Activated naive CD4-positive, alpha-beta T cell (primary cell): ENCODE measurements around the gene FABP6.

Experiments
- DNase-seq, 4 experiments: peaks; one replicate each; lab custom pipeline; 2025; lab: John Stamatoyannopoulos, UW

FABP6 gene

DNA sequence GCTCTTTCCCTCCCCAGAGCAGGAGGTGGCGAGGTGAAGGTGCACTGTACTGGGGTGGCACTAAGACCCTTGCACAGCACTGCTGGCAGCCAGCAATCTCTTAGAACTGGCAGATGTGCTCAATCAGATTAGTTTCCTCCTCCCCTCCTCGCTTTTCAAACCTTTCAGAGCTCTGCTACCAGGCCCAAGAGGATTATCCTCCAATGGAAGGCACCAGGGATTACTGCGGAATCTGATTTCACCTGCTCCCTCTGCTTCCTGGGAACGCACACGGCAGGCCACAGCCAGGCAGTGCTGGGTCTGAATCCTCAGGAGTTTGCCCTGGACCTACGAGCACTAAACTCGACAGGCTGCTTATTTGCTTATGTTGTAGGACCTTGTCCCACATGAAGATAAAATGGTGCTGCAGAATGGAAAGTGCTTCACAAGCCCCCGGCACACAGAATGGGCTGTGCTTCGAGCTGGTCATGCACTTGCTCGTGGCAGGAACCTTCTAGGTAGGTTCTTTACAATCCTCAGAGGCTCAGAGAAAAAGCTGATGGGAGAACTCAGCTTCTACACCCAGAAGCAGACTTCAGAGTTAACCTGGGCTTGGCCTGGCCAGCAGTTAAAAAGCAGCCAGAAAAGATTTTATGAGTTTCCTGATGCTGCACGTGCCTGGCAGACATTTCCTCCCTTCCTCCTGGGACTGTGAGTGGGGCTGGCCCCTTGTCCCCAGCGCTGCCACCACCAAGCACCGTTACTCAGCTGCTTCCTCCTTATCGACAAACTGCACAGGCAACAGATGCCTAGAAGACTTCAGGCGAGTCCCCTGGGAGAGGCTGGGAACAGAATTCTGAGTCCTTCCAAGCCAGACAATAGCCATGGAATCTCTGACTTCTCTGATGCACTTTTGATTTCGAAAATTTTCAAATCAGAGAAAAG is 33.1 kb downstream of the FABP6 start:
- no peak for DNase-seq

DNA sequence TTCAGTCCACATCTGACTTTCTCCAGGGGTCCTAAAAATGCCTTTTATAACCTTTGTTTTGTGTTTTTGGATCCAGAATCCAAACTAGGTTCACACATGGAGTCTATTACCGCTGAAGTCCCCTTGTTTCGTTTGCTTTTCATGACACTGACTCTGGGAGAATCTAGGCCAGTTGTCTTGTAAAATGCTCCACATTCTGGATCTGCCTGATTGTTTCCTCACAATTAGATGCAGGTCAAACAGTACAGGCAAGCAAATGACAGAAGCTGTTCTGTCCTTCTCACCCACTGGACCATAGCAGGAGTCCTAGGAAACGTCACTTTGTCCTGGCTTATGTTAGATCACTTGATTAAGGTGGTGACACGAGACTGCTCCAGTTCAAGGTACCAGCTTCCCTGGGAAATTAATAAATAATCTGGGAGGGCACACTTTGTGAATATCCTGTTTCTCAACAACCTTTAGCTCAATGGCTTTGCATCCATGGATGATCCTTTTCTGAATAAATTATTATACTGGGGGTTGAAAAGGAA is 34.1 kb downstream of the FABP6 start:
- DNase-seq = no peak

DNA sequence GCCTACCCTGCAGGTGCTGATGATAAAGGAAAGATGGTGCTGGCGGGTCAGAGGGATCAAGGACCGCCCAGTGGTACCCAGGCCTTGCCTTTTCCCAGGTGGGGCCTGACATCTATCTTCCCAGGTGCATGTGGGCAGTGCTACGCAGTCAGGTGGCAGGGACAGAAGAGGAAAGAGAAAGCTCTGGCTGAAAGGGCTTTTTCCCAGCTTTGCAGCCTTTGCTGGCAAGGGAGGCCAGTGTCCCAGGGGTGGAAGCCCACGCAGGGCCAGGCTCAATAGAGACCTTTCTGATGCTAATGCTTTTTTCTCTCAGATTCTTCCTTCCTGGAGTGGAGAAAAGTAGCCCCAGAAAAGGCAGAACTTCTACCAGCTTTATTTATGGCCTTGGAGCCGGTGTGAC is 36.7 kb downstream of the FABP6 start:
- DNase-seq = no peak

DNA sequence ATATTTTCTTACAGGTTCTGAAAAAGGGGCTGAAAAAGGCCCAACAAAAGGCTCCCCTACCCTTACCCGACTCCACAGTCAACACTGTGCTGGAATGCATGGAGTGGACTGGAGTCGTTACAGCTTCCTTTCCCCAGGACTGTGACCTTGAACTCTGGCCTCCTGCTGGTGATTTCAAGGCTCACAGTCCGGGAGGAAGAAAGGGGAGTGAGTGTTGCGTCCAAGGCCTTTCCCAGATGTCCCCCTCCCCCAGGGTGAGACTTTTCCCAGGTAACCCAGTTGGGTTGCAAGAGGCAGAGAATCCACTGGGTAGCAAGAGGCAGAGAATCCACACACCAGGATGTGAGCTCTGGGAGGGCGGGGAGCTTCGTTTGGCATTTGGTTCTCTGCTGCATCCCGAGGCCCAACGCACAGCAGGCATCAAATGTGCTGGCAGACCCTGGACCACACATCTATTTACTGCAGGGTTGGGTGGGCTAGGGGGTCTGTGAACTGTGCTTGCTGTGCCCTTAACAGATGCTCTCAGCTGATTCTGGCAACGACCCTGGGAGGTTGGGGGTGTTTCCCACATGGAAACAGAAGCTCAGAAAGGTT is 37.5 kb downstream of the FABP6 start:
- no peak for DNase-seq

DNA sequence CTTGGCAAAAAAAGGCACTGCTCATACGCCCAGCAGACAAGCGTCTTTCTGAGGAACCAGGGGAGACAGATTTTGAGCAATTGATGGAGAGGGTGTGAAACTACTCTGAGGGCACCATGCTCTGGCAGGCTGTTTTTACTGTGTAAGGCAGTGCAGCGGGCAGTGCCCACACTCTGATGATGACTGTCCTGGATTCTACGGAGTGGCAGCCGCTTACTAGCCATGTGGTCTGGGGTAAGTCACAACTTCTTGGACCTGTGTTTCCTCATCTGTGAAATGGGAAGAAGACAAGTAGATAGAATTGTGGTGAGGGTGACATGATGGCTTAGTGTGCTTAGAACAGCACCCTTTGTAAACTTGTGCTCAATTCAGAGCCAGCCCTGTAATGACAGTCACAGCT is 38.8 kb downstream of the FABP6 start:
- no peak for DNase-seq

DNA sequence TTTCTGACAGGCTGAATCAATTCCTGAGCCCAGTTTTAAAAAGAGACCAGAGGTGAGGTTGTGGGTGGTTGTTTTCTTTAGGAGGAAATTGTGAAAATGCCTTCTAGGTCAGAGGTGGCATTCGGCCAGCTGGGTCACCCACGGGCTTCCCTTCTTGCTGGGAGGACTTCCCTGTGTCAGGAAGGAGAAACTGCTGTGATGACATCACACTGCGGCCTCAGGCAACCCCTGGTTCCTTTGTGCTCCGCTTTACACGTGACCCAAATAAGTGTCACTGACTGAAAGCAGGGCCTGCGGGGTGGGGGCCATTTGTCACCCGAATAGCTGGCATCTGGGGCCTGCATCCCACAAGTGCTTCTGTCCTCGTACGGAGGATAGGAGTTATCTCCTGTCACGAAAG is 39.7 kb downstream of the FABP6 start:
- no peak for DNase-seq

DNA sequence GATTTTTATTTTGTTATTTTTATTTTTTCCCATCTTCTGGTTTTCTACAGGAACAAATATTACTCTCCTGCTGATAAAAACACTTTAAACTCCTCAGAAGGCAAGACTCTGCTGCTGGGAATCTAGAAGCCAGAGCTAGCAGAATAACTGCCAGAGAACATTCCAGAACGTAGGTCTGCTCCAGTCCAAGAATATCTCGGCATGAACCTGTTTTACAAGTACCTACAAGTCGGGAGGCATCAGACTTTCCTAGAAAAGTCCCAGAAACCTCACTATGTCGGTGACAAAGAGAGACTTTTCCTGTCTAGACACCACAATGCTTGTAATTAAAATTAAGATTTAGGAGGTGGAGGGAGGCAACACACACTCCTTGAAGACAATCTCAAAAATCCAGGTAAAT is 41.4 kb downstream of the FABP6 start:
- no peak for DNase-seq

DNA sequence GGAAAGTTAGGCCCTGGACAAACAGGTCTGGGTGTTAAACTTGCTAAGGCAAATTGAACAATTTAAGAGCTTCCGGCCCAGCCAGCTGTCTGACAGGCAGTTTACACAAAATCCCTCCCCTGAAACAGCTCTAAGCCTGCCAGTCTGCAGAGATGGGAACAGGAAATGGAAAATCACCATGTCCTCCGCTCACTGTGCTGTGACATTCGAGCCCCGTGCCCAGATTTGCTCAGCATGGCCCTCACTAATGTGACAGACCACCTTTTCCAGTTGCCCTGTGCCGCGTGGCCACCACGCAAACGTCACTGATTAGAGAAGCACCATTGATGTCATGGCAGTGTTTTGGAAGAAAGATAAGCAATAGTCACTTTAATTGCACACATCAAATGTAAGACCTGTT is 42.1 kb downstream of the FABP6 start:
- DNase-seq = no peak

DNA sequence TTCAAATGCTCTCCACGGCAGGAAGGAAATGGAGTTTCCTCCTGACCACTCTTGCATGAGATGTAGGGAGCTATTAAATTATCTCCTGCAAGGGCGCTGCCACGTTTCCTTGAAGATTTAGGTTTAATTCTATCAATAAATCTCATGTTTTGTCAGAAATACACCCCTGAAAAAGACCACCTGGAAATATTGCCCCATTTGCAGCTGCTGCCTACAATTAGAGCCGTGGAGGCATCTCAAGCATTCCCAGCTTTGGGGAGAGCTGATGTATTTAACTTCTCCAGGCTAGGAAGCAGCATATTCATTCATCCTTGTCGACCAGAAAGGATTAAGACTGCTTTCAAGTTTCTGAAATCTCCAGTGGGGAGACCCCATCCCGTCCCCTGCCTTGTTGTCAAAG is 42.5 kb downstream of the FABP6 start:
- DNase-seq = no peak

DNA sequence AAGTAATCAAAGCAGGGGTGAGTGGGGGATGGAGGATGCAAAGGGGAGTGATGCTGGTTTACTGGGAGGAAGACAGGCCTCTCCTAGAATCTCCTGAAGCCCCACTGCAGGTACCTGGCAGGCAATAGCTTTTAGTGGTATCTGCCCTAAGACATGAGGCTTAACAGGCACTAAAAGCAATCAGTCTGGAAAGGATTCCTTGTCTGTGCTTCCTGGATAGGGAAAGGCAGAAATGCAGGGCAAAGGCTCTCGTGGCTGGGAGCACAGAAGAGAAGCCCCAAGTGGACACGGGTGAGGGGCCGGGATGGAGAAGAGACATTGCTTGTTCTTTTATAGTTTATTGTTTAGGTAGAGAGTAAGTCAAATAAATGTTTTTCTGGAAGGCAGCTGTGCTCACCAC is 43.0 kb downstream of the FABP6 start:
- no peak for DNase-seq

DNA sequence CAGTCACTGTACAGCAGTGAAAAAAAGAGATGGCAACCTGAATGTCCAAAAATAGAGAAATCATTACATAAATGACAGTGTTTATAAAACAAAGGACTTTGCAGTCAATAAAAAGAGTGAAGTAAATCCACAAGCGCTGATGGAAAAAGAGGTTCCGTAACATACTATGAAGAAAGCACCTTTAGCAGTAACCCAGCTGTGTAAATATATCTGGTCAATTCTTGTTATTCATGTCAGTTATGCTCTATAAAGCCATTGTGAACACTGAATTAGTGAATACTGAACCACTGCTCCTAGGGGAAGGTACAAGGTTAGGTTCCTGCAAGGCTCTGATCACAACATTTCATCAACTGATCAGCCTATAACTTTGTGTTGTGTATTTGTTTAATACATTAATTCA is 43.6 kb downstream of the FABP6 start:
- no peak for DNase-seq

DNA sequence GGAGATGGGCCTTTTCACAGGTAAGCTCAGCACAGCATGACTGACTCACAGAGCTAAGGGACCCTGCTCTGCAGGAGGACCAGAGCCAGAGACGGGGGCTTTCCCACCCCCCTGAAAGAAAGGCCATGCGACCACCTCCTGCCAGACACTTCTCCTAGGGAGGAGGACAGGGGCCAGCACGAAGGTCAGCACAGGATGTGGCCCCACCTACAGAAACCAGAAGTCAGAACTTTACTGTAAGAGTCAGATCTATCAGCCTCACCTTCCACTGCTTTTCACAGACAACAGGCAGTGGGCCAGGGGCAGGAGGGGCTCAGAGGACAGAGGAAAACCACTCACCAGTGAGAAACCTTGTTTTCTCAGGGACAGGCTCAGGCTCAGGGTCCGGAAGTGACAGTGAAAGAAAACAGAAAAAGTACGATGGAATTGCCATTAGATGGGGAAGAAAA is 45.2 kb downstream of the FABP6 start:
- DNase-seq = no peak

DNA sequence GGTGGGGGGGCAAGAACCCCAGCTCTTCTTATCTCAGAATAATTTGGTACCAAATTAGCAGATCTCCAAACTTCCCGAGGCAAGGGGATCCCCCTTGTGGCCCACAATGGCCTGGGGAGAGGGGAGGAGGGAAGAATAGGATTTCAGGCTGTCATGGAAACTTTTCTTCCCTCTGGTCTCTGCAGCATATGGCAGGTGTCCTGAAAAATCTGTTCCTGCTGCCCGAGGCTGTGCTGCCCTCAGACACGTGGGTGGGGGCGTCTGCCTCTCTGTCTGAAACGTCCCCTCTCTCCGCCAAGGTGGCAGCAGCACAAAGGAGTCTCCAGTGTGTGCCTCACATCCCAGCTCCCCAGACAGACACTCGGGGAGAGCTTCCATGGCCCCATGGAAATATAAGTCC is 49.0 kb downstream of the FABP6 start:
- DNase-seq = no peak

DNA sequence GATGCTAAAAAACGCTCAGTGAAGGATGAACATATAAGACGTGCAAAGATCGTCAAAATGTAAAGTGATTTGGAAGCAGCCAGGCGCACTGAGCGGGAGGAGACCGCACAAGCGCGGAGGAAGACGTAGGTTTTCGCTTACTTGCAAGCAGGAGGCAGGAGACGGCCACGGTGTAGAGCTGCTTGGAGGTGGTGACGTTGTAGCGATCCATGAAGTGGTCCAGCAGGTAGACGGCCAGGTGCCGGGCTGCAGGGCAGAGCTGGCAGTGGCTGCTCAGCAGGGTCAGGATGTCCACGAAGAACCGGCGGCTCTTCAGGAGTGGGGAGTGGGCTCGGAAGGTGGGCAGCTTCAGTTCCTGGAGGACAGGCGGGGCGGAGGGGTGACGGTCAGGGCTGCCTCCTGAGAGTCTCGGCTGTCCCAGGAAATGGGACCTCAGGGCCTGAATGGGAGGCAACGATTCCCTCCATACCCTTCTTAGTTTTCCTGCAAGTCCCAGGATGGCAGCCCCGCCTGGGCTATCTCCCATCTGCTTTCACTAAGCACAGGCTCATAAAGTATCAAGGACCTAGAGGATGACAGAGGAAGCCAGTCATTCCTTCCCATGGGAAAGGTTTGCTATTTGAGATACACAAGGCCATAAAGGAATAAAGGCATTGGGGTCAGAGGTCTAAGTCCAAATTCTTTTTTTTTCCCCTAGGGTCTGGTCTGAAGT is 51.2 kb downstream of the FABP6 start:
- no peak for DNase-seq

DNA sequence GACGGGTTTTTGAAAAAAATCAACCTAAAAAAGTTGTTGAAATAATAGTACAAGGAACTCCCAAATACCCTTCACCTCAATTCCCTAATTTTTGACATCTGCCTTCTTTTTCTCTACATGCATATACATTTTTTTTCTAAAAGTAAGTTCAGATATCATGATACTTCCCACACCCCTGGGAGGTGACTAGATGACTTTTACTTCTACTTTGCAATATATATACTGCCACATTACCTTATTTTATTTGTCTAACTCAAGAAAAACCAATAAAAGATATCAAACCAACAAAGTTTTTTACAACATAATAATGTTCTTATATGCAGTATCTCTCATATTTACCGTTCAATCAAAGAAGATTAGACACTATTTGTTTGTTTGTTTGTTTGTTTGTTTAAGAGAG is 52.0 kb downstream of the FABP6 start:
- DNase-seq = no peak

DNA sequence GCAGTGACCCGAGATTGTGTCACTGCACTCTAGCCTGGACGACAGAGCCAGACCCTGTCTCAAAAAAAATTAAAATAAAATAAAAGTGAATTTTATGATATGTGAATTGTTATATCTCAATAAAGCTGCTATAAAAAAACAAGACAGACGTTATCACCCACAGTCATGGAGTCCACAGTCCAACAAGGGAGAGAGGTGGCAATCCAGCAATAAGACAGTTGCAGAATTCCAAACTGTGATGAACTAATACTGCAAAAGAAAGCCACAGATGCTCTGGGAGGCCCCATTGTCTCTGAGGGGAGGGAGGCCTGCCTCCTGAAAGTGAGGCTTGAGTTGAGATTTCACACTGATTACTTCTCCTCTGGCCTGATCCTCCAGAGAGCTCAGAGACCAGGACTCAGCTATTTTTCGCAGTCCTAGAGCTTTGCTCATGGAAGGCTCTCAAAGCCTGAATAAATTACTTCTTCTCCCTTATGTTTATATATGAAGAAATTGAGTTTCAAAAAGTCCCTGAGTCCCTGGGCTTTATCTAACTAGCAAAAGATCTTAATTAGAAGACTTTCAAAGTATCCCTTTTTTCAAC is 55.1 kb downstream of the FABP6 start:
- no peak for DNase-seq

DNA sequence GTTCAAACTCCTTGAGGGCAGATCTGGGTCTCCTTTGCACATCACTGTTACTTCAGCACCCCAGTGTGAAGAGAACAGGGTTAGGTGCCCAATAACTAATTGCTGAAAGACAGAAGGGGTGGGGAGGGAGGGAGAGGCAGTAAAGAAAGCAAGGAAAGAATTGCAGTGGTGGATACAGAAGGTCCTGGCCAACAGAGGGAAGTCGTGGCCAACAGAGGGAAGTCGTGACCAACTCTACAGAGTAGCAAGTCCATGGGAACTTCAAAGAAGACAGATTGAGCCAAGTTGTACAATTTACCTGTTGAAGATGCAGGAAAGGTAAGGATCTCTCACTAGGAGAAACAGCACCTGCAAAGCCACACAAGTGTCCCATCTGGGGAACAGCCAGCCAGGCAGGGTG is 56.0 kb downstream of the FABP6 start:
- no peak for DNase-seq

DNA sequence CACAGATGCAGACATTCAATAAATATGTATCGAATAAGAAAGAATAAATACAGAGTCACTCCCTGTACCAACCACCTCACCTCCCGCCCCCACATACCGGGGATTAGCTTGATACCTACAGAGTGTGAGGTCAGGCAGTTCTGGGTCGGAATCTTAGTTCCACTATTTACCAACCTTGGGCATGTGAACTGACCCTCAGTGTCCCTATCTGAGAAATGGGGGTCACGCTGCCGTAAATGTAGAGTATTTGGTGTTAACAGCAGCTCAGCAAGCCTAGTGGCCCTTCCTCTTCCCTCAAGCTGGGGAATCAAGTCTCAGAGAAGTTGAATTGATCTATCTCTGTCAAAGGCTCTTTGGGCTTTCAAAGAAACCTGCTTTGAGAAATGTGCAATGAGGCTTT is 57.6 kb downstream of the FABP6 start:
- no peak for DNase-seq

DNA sequence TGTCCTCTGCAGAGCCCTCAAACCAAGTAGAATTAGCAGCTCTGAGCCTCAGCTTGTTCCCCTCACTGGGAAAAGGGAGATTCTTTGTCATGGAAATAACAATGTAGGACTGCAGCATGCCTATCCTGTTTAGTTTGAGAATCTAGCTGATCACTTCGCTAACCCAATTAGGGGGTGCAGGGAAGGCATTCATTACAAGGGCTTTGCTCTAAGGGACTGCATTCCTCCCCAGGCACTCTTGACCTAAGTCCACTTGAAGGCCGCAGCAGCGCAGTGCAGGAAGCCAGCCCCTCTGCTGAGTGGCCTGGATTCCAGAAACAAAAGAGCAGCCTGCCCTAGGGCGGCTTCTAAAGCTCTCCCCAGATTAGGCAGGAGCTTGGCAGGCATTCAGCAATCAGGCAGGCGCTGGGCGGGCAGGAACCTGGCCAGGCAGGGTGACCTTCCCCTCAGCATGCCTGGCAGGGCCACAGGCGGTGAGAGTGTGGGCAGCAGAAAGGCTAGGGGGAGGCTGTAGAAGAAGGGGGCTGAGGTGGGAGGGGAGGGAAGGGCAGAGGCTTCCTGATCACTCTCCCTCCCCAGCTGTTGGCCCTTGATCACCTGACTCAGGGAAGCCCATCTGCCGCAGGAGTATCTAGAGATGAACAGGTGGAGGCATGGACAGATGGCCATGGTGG is 58.2 kb downstream of the FABP6 start:
- no peak for DNase-seq
